ENCODE results near the gene THBS2. TPM values are rescaled to one million over a fixed set of nuclear protein-coding genes. Genes with fewer than 3 reads are reported as not detected.

Gene THBS2
- total RNA-seq, 1 donor from 2014 or later = 135 TPM

- Mint-ChIP-seq H3K27me3 (ENCODE audit: low read depth, unreplicated experiment) (peaks cover 1% of the 10 kb centered on the region), H3K4me3 (ENCODE audit: unreplicated experiment) (no peak overlapping the region), H3K4me1 (ENCODE audit: low read depth, unreplicated experiment) (peaks cover 43% of the 10 kb centered on the region), H3K36me3 (ENCODE audit: low read depth, unreplicated experiment) (no peaks in the 10 kb centered on the region), H3K27ac (ENCODE audit: unreplicated experiment) (peak overlapping the region; percentile 86), H3K9me3 (ENCODE audit: unreplicated experiment) (peaks cover 8% of the 10 kb centered on the region)
- Histone ChIP-seq H3K4me2 (ENCODE audit: low read length) (peak overlapping the region; percentile 17), H3K9me3 (ENCODE audit: insufficient read depth, low read depth, low read length) (no peaks in the 10 kb centered on the region), H3K4me1 (ENCODE audit: insufficient read depth, low read length) (peaks cover 26% of the 10 kb centered on the region), H3K27me3 (ENCODE audit: insufficient read depth, low read length) (no peaks in the 10 kb centered on the region), H2AFZ (ENCODE audit: low read depth, low read length) (peak overlapping the region; percentile 52), H3K79me2 (ENCODE audit: insufficient read depth, low read length) (no peaks in the 10 kb centered on the region), H4K20me1 (ENCODE audit: insufficient read depth, low read length) (no peaks in the 10 kb centered on the region), H3K27ac (ENCODE audit: low read depth, low read length) (no peak overlapping the region), H3K9ac (ENCODE audit: low read length) (no peak overlapping the region), H3K36me3 (ENCODE audit: insufficient read depth, low read length) (no peaks in the 10 kb centered on the region), H3K4me3 (ENCODE audit: insufficient read depth, low read depth, low read length) (no peak overlapping the region)
- no peak for FAIRE-seq
- DNase-seq (ENCODE audit: low read depth) = peak; percentile 73
- TF ChIP-seq EZH2 (IDR thresholded peaks at IDR 0.05; ENCODE audit: insufficient read depth, low read length) (no peak), CTCF (IDR thresholded peaks at IDR 0.05; ENCODE audit: insufficient read depth, low read depth, low read length) (no peak)
Observed at GRCh38 chr6:169288591-169288990, 34.9 kb upstream of the THBS2 start.

- Mint-ChIP-seq H3K36me3 (ENCODE audit: low read depth, unreplicated experiment) (no peaks in the 10 kb centered on the region), H3K4me1 (ENCODE audit: low read depth, unreplicated experiment) (peaks cover 36% of the 10 kb centered on the region), H3K27me3 (ENCODE audit: low read depth, unreplicated experiment) (peaks cover 1% of the 10 kb centered on the region), H3K27ac (ENCODE audit: unreplicated experiment) (no peak overlapping the region), H3K4me3 (ENCODE audit: unreplicated experiment) (no peak overlapping the region), H3K9me3 (ENCODE audit: unreplicated experiment) (peaks cover 8% of the 10 kb centered on the region)
- Histone ChIP-seq H3K4me3 (ENCODE audit: insufficient read depth, low read depth, low read length) (no peak overlapping the region), H4K20me1 (ENCODE audit: insufficient read depth, low read length) (no peaks in the 10 kb centered on the region), H3K4me2 (ENCODE audit: low read length) (no peak overlapping the region), H3K79me2 (ENCODE audit: insufficient read depth, low read length) (no peaks in the 10 kb centered on the region), H2AFZ (ENCODE audit: low read depth, low read length) (no peak overlapping the region), H3K9ac (ENCODE audit: low read length) (no peak overlapping the region), H3K4me1 (ENCODE audit: insufficient read depth, low read length) (peaks cover 19% of the 10 kb centered on the region), H3K27ac (ENCODE audit: low read depth, low read length) (no peak overlapping the region), H3K36me3 (ENCODE audit: insufficient read depth, low read length) (no peaks in the 10 kb centered on the region), H3K9me3 (ENCODE audit: insufficient read depth, low read depth, low read length) (no peaks in the 10 kb centered on the region), H3K27me3 (ENCODE audit: insufficient read depth, low read length) (no peaks in the 10 kb centered on the region)
- FAIRE-seq = no peak
- no peak for DNase-seq (ENCODE audit: low read depth)
- no peak for TF ChIP-seq EZH2 (IDR thresholded peaks at IDR 0.05; ENCODE audit: insufficient read depth, low read length)
- no peak for TF ChIP-seq CTCF (IDR thresholded peaks at IDR 0.05; ENCODE audit: insufficient read depth, low read depth, low read length)
Observed at GRCh38 chr6:169287675-169288074, 34.0 kb upstream of the THBS2 start.

- H3K27me3 Mint-ChIP-seq (ENCODE audit: low read depth, unreplicated experiment) = peaks cover 1% of the 10 kb centered on the region
- Histone ChIP-seq H3K4me3 (ENCODE audit: insufficient read depth, low read depth, low read length) (no peak overlapping the region), H3K4me1 (ENCODE audit: insufficient read depth, low read length) (peaks cover 12% of the 10 kb centered on the region), H2AFZ (ENCODE audit: low read depth, low read length) (no peak overlapping the region), H3K27me3 (ENCODE audit: insufficient read depth, low read length) (no peaks in the 10 kb centered on the region), H3K27ac (ENCODE audit: low read depth, low read length) (no peak overlapping the region), H3K9ac (ENCODE audit: low read length) (no peak overlapping the region), H3K79me2 (ENCODE audit: insufficient read depth, low read length) (no peaks in the 10 kb centered on the region), H3K4me2 (ENCODE audit: low read length) (no peak overlapping the region), H3K9me3 (ENCODE audit: insufficient read depth, low read depth, low read length) (no peaks in the 10 kb centered on the region), H4K20me1 (ENCODE audit: insufficient read depth, low read length) (no peaks in the 10 kb centered on the region), H3K36me3 (ENCODE audit: insufficient read depth, low read length) (no peaks in the 10 kb centered on the region)
- FAIRE-seq = no peak
- H3K36me3 Mint-ChIP-seq (ENCODE audit: low read depth, unreplicated experiment) = no peaks in the 10 kb centered on the region
- H3K27ac Mint-ChIP-seq (ENCODE audit: unreplicated experiment) = no peak overlapping the region
- peaks cover 29% of the 10 kb centered on the region for H3K4me1 Mint-ChIP-seq (ENCODE audit: low read depth, unreplicated experiment)
- TF ChIP-seq EZH2 (IDR thresholded peaks at IDR 0.05; ENCODE audit: insufficient read depth, low read length) (no peak), CTCF (IDR thresholded peaks at IDR 0.05; ENCODE audit: insufficient read depth, low read depth, low read length) (no peak)
- H3K9me3 Mint-ChIP-seq (ENCODE audit: unreplicated experiment) = peaks cover 8% of the 10 kb centered on the region
- H3K4me3 Mint-ChIP-seq (ENCODE audit: unreplicated experiment) = no peak overlapping the region
- no peak for DNase-seq (ENCODE audit: low read depth)
Observed at GRCh38 chr6:169286961-169287360, 33.3 kb upstream of the THBS2 start.
